Esophagus squamous epithelium (tissue), 4 donors: ENCODE measurements around the gene DGCR6.
"Not testable (repeated sequence)": the region's sequence is repeated elsewhere in the genome, so short reads cannot be mapped to it uniquely, and the experiment has no call there.

Experiments used
- CTCF ChIP-seq, 6 experiments: fragments of 450-650 bp in 4 of 6; fragments of 200-600 bp in 2 of 6; sonication (generic) in 2 of 6; IDR thresholded peaks; one replicate each; pipeline ENCODE4 v1.5.1; 2016 to 2019; ENCODE audit warnings: antibody characterized with exemption in 6 of 6, mild to moderate bottlenecking in 4 of 6, moderate library complexity in 4 of 6
- POLR2A ChIP-seq, 4 donors: fragments of 450-650 bp; IDR thresholded peaks; one replicate each; pipeline ENCODE4 v1.6.1; 2017; ENCODE audit warnings: antibody characterized with exemption in 4 of 4, mild to moderate bottlenecking in 4 of 4, moderate library complexity in 3 of 4

DNA sequence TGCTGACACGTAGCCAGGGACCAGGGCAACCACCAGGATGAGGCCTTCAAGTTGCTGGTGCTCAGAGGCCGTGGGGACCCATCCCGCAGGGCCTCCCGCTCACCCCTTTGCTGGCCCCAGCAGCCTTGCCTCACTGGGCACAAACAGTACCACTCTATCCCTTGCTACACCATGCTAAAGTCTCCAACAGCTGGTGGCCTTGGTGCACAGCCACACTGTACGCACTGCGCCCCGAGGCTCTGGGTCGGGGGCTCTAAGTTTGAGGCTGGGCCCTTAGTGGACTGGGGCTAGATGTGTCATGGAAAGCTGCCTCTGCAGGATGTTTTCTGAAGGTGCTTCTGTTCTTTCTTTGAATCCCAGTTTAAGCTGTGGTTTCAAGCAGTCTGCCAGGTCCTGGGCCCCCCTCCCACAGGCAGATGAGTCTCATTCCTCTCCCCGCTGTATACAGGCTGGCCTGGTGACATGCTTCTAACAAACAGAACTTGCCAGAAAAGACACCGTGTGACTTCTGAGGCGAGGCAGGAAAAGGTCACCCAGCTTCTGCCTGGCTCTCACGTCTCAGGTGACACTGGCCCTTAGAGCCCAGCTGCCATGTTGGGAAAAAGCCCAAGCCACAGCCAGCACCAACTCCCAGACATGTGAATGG is 14.3 kb downstream of the DGCR6 start:
- not testable (repeated sequence) for TF ChIP-seq CTCF, POLR2A (IDR thresholded peaks at IDR 0.05)
